Naive B cell (primary cell): ENCODE results near the gene PRPF8. TPM values are rescaled to one million over a fixed set of nuclear protein-coding genes. Genes with fewer than 3 reads are reported as not detected.
"Not testable (repeated sequence)": the region's sequence is repeated elsewhere in the genome, so short reads cannot be mapped to it uniquely, and the experiment has no call there.

ENCODE experiments used
- ATAC-seq, 2 donors: fragments of 150-1000 bp; cut with Tn5 transposase; 2 replicates each; pipeline ENCODE4 v1.10.0; 2021; ENCODE audit warnings: low read depth in 2 of 2, mild to moderate bottlenecking in 2 of 2, moderate library complexity in 2 of 2
- DNase-seq: peaks from one replicate; pipeline ENCODE4 v3.0.0; 2022
- H3K27ac Mint-ChIP-seq, 6 donors: one replicate each; pipeline ENCODE4 v1.8.0; 2020 to 2022; ENCODE audit warnings: mild to moderate bottlenecking in 6 of 6, mixed read lengths in 6 of 6, moderate library complexity in 5 of 6, inconsistent platforms in 2 of 6
- H3K27me3 Mint-ChIP-seq, 3 donors: one replicate each; pipeline ENCODE4 v1.8.0; 2021 to 2022; ENCODE audit warnings: mixed read lengths in 3 of 3, mild to moderate bottlenecking in 1 of 3
- H3K36me3 Mint-ChIP-seq, 2 donors: one replicate each; pipeline ENCODE4 v1.8.0; 2020 to 2022; ENCODE audit warnings: mixed read lengths in 2 of 2, inconsistent platforms in 1 of 2, mild to moderate bottlenecking in 1 of 2
- H3K4me1 Mint-ChIP-seq, 3 donors: one replicate each; pipeline ENCODE4 v1.8.0; 2020 to 2022; ENCODE audit warnings: mixed read lengths in 3 of 3, inconsistent platforms in 1 of 3, mild to moderate bottlenecking in 1 of 3, moderate library complexity in 1 of 3
- H3K4me3 Mint-ChIP-seq, 8 donors: one replicate each; pipeline ENCODE4 v1.8.0; 2020 to 2022; ENCODE audit warnings: mild to moderate bottlenecking in 8 of 8, mixed read lengths in 8 of 8, moderate library complexity in 8 of 8, inconsistent platforms in 2 of 8
- H3K9me3 Mint-ChIP-seq, 7 donors: one replicate each; pipeline ENCODE4 v1.8.0; 2020 to 2022; ENCODE audit warnings: mixed read lengths in 7 of 7, mild to moderate bottlenecking in 5 of 7, inconsistent platforms in 2 of 7, moderate library complexity in 1 of 7
- polyA plus RNA-seq, 6 donors: library from polyadenylated mRNA; unstranded; fragments of 300-500 nt; fragmentation: Illumina TruSeq; gene quantifications; one replicate each; pipeline ENCODE4 v1.2.3, GENCODE V29; 2021; ENCODE audit warnings: low read depth in 6 of 6

PRPF8 gene
- polyA plus RNA-seq, 6 donors from 2014 or later: 54.2 to 184 (median 139) TPM

- DNase-seq (no peak), ATAC-seq (no peak)
- peak overlapping the region in 7 of 8 donors; percentile 42 to 97 (median 65) for H3K4me3 Mint-ChIP-seq
- H3K9me3 Mint-ChIP-seq: no peaks in the 10 kb centered on the region
- no peak overlapping the region for H3K27ac Mint-ChIP-seq
- peaks cover 27 to 37% (median 29%) of the 10 kb centered on the region in 3 donors for H3K4me1 Mint-ChIP-seq
- peaks cover 30 to 56% (median 43%) of the 10 kb centered on the region in 3 donors for H3K27me3 Mint-ChIP-seq
- H3K36me3 Mint-ChIP-seq: peaks cover 0 to 8% of the 10 kb centered on the region in 2 donors
Observed at GRCh38 chr17:1713878-1714426, 29.3 kb upstream of the PRPF8 start.

- H3K4me1 Mint-ChIP-seq: peaks cover 26 to 41% (median 31%) of the 10 kb centered on the region in 3 donors
- peak overlapping the region in 2 of 8 donors; percentile 64 to 67 for H3K4me3 Mint-ChIP-seq
- H3K27me3 Mint-ChIP-seq: peaks cover 30 to 62% (median 43%) of the 10 kb centered on the region in 3 donors
- no peaks in the 10 kb centered on the region for H3K9me3 Mint-ChIP-seq
- peak overlapping the region in 1 of 6 donors; percentile 4 for H3K27ac Mint-ChIP-seq
- peaks cover 0 to 8% of the 10 kb centered on the region in 2 donors for H3K36me3 Mint-ChIP-seq
- DNase-seq: no peak
- no peak for ATAC-seq
Observed at GRCh38 chr17:1713160-1713877, 28.7 kb upstream of the PRPF8 start.

GRCh38 chr17:1712271-1712670, 27.6 kb upstream of the PRPF8 start:
- Mint-ChIP-seq H3K4me1 (peaks cover 19 to 34% (median 25%) of the 10 kb centered on the region in 3 donors), H3K4me3 (peak overlapping the region in 2 of 8 donors; percentile 6 to 10), H3K27ac (no peak overlapping the region), H3K9me3 (no peaks in the 10 kb centered on the region), H3K36me3 (peaks cover 0 to 8% of the 10 kb centered on the region in 2 donors), H3K27me3 (peaks cover 36 to 73% (median 50%) of the 10 kb centered on the region in 3 donors)
- ATAC-seq (no peak), DNase-seq (no peak)

GRCh38 chr17:1711804-1712203, 27.1 kb upstream of the PRPF8 start:
- no peak overlapping the region for H3K27ac Mint-ChIP-seq
- DNase-seq (no peak), ATAC-seq (no peak)
- peaks cover 0 to 8% of the 10 kb centered on the region in 2 donors for H3K36me3 Mint-ChIP-seq
- H3K4me3 Mint-ChIP-seq: peak overlapping the region in 2 of 8 donors; percentile 6 to 68
- H3K9me3 Mint-ChIP-seq: no peaks in the 10 kb centered on the region
- H3K27me3 Mint-ChIP-seq: peaks cover 40 to 77% (median 53%) of the 10 kb centered on the region in 3 donors
- peaks cover 14 to 29% (median 20%) of the 10 kb centered on the region in 3 donors for H3K4me1 Mint-ChIP-seq

- Mint-ChIP-seq H3K4me3 (peak overlapping the region; percentile 6 to 88 (median 65)), H3K36me3 (peaks cover 0 to 8% of the 10 kb centered on the region in 2 donors), H3K9me3 (no peaks in the 10 kb centered on the region), H3K27me3 (peaks cover 40 to 81% (median 59%) of the 10 kb centered on the region in 3 donors), H3K27ac (no peak overlapping the region), H3K4me1 (peaks cover 8 to 21% (median 16%) of the 10 kb centered on the region in 3 donors)
- DNase-seq (no peak), ATAC-seq (no peak)
Observed at GRCh38 chr17:1710807-1711553, 26.3 kb upstream of the PRPF8 start.

GRCh38 chr17:1709971-1710806, 25.5 kb upstream of the PRPF8 start, which contains the start of gene TLCD2:
TLCD2 (minus strand) TSS chr17:1710377; CDS start chr17:1710242, 135 bp downstream.
- DNase-seq (no peak), ATAC-seq (peak; percentile 42 to 47)
- Mint-ChIP-seq H3K4me1 (peaks cover 6 to 18% (median 14%) of the 10 kb centered on the region in 3 donors), H3K27ac (peak within 1 kb of the TSS in 1 of 6 donors; percentile 56), H3K4me3 (peak within 1 kb of the TSS; percentile 6 to 88 (median 65)), H3K36me3 (peaks cover 0 to 8% of the 10 kb centered on the region in 2 donors), H3K27me3 (peaks cover 45 to 85% (median 67%) of the 10 kb centered on the region in 3 donors), H3K9me3 (no peaks in the 10 kb centered on the region)

- Mint-ChIP-seq H3K4me3 (peak overlapping the region in 3 of 8 donors; percentile 15 to 68 (median 21)), H3K27ac (no peak overlapping the region), H3K36me3 (peaks cover 0 to 8% of the 10 kb centered on the region in 2 donors), H3K27me3 (peaks cover 49 to 85% (median 67%) of the 10 kb centered on the region in 3 donors), H3K4me1 (peaks cover 3 to 17% (median 14%) of the 10 kb centered on the region in 3 donors), H3K9me3 (no peaks in the 10 kb centered on the region)
- ATAC-seq (peak in 1 of 2 donors; percentile 19), DNase-seq (no peak)
Observed at GRCh38 chr17:1709403-1709951, 24.8 kb upstream of the PRPF8 start.

GRCh38 chr17:1708791-1709346, 24.2 kb upstream of the PRPF8 start:
- peak overlapping the region in 1 of 6 donors; percentile 30 for H3K27ac Mint-ChIP-seq
- not testable (repeated sequence) for H3K9me3 Mint-ChIP-seq, H3K36me3 Mint-ChIP-seq, DNase-seq, ATAC-seq
- H3K4me1 Mint-ChIP-seq: peaks cover 0 to 11% (median 10%) of the 10 kb centered on the region in 3 donors
- peaks cover 45 to 81% (median 60%) of the 10 kb centered on the region in 3 donors for H3K27me3 Mint-ChIP-seq
- peak overlapping the region in 5 of 8 donors; percentile 15 to 73 (median 55) for H3K4me3 Mint-ChIP-seq

- no peaks in the 10 kb centered on the region for H3K9me3 Mint-ChIP-seq
- H3K4me1 Mint-ChIP-seq: peaks cover 0 to 11% (median 10%) of the 10 kb centered on the region in 3 donors
- no peak for ATAC-seq
- no peak overlapping the region for H3K4me3 Mint-ChIP-seq
- H3K27me3 Mint-ChIP-seq: peaks cover 38 to 69% (median 54%) of the 10 kb centered on the region in 3 donors
- peaks cover 0 to 7% of the 10 kb centered on the region in 2 donors for H3K36me3 Mint-ChIP-seq
- H3K27ac Mint-ChIP-seq: no peak overlapping the region
- no peak for DNase-seq
Observed at GRCh38 chr17:1707107-1707506, 22.4 kb upstream of the PRPF8 start.

- Mint-ChIP-seq H3K27ac (no peak overlapping the region), H3K9me3 (no peaks in the 10 kb centered on the region), H3K4me1 (peaks cover 0 to 5% (median 3%) of the 10 kb centered on the region in 3 donors), H3K4me3 (no peak overlapping the region), H3K27me3 (peaks cover 24 to 51% (median 39%) of the 10 kb centered on the region in 3 donors), H3K36me3 (no peaks in the 10 kb centered on the region)
- ATAC-seq (no peak), DNase-seq (no peak)
Observed at GRCh38 chr17:1705004-1705403, 20.3 kb upstream of the PRPF8 start.

- no peaks in the 10 kb centered on the region for H3K4me1 Mint-ChIP-seq
- H3K27ac Mint-ChIP-seq: no peak overlapping the region
- H3K27me3 Mint-ChIP-seq: peaks cover 24 to 44% (median 39%) of the 10 kb centered on the region in 3 donors
- no peak for DNase-seq
- no peaks in the 10 kb centered on the region for H3K36me3 Mint-ChIP-seq
- H3K4me3 Mint-ChIP-seq: no peak overlapping the region
- no peaks in the 10 kb centered on the region for H3K9me3 Mint-ChIP-seq
- ATAC-seq: no peak
Observed at GRCh38 chr17:1703063-1703462, 18.4 kb upstream of the PRPF8 start.

GRCh38 chr17:1699891-1700290, 15.2 kb upstream of the PRPF8 start:
- not testable (repeated sequence) for ATAC-seq, H3K9me3 Mint-ChIP-seq, H3K4me1 Mint-ChIP-seq, H3K4me3 Mint-ChIP-seq, H3K27ac Mint-ChIP-seq, H3K36me3 Mint-ChIP-seq, DNase-seq
- peaks cover 6 to 21% (median 12%) of the 10 kb centered on the region in 3 donors for H3K27me3 Mint-ChIP-seq
